HG03139 (cell line): ENCODE results near the gene MLF1.

ENCODE experiments used
- ATAC-seq: cut with Tn5 transposase; IDR thresholded peaks from one replicate; pipeline ENCODE4 v1.9.1; 2021; ENCODE audit not compliant: unreplicated experiment

MLF1 gene

DNA sequence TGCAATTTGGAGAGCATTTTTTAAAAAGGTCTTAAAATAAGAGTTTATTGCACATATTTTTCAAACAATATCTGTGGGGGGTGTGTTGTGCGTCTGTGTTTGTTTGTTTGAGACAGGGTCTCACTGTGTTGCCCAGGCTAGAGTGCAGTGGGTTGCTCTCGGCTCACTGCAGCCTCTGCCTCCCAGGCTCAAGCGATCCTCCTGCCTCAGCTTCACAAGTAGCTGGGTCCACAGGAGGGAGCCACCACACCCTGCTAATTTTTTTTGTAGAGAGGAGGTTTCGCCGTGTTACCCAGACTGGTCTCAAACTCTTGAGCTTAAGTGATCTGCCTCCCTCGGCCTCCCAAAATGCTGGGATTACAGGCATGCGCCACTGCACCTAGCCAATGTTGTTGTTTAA lies 2.7 kb downstream of the MLF1 start:
- ATAC-seq, result no peak

GRCh38 chr3:158574646-158575045 lies 3.7 kb downstream of the MLF1 start:
- no peak for ATAC-seq

- ATAC-seq, result no peak
These were observed 19.2 kb downstream of the MLF1 start for GRCh38 chr3:158590223-158590622.

DNA sequence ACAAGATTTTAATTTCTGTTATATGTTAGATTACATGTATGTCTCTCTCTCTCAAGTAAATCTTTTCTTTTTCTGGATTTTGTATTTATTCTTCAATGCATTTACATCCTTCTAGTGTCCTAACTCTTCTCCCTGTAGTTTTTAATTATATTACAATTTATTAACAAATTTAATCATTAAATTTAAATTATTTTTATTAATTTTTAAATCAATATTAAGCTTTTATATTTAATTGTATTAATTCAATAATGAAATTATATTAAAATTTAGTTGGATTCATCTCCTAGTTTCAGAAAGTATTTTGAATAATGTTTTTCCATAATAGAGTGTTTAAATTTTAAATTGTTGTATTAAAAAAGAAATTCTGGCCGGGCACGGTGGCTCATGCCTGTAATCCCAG lies 29.8 kb downstream of the MLF1 start:
- ATAC-seq, result no peak

- ATAC-seq, result no peak
These were observed 31.2 kb downstream of the MLF1 start for GRCh38 chr3:158602227-158602626.

DNA sequence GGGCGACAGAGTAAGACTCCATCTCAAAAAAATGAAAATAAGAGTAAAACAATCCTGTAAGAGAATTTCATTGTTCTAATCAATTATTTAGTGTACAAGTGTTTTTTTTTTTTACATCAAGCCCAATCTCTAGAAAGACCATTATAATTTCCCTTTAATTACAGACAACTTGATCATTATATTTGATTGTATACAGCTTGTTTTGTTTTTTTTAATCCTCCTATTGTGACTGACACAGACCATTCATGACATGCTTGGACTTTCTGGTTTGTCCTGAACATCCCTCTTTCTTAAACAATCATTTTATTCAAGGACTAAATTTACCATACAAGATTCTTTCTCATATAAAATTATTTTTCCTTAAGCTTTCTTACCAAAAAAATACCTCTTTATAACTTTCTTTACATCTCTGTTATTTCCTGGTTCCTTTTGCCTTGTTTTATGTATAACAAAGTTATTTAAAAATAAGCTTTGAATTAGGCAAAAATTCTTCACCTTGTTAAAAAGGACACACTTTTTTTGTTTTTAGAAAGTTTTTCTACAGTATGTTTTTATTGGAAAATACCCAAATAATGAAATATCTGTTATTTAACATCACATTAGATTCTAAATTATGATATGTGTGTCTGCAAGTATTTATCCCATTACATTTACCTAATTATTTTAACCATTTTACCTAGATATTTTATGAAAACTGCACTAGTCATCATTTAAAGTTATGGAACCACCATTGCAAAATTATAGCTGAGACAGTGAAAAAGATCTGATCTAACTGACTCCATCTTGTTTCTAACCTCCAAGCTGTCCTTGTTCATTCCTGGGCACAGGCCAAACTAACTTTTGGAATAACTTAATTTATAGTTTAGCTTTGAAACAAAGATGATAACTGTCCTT lies 47.2 kb downstream of the MLF1 start:
- ATAC-seq, result no peak

GRCh38 chr3:158625881-158626280 lies 54.9 kb downstream of the MLF1 start:
- ATAC-seq, result no peak

DNA sequence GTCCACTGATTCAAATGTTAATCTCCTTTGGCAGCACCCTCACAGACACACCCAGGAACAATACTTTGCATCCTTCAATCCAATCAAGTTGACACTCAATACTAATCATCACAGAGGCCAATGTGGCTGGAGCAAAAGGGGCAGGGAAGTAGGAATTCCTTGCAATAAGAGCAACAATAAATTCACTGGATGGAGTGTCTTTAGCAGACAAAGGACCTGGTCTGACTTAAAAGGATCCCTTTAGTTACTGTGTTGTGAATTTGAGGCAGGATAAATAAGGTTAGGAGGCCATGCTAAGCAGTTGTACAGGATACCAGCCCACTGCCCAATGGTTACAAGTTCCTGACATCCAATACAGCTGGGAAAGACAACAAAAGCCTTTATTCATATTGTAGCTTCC lies 61.0 kb downstream of the MLF1 start:
- no peak for ATAC-seq

DNA sequence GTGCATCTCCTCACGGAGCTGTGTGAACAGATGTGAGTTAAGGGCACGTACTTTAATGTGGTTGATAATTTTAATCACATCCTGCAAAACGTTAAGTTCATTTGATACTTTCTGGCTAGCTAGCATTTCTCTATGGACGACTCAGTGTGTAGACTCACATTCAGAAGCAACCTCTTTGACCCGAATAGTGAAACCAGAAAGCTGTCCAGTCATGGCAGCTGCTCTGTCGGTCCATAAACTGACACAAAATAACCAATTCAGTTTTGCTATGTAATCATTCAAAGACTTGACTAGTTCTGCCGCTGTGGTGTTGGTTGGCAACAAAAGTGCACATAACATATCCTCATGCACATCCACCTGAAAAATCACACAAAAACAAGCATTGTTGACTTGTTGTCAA lies 69.7 kb downstream of the MLF1 start:
- ATAC-seq, result no peak

DNA sequence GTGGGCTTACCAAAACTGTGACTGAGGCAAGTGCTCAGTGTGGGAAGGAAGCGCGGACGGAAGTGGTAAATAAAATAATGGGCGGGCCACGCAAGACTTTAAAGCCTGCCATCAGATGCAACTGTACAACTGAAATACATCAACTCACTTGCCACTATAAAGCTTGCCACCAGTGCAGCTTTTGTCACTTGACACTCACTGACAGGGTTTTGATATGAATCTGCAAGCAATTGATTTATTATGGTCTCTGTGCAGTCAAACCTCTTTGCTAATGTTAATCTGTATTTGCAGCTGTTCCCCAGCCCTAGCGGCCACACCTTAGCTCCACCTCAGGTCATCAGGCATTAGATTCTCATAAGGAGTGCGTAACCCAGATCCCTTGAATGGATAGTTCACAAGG lies 71.0 kb downstream of the MLF1 start:
- no peak for ATAC-seq

DNA sequence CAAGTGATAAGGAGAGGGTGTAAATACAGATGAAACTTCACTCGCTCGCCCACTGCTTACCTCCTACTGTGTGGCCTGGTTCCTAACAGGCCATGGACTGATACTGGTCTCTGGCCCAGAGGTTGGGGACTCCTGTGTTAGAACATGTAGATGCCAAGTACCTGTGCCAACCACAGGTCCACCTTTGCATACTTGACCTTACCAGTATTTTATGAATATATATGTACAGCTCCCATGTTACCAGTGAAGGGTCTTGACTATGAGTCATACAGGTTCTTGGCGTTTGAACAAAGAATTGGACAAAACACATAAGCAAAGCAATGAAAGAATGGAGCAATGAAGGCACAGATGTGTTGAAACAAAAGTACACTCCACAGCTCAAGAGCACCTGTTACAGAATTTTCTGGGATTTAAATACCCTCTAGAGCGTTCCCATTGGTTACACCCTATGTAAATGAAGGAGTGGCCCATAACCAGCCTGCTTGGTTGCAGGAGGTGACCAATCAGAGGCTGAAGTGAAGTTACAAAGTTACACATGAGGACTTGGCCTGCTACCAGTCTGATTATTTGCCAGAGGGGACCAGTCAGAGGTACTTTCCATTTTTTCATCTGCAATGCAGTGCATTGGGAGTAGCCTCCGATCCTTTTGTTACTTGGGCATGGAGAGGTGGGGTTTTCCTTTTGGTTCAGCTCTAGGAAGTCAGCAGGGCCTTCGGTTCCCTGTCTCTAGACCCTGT lies 71.6 kb downstream of the MLF1 start:
- no peak for ATAC-seq

DNA sequence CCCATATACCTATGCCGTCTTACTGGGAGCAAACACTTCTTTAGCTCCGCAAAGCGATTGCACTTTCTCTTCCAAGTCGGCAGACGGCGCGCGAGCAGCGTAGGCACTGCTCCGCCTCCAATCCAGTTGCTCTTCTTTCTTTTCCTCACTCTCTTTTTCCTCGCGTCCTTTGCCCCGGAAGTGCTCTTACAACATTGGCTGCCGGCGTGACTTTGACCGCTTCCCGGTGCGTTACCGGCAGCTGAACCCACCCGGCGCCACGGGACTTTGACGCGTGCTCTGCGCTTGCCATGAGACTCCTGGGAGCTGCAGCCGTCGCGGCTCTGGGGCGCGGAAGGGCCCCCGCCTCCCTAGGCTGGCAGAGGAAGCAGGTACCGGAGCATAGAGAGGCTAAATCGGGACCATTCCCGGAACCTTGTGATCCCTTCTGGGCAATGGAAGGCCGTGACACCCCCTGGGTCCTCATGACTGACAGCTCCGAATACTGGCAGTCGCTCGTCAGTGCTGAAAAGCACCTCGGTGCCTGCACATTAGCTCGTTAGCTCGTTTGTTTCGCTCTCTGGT lies 73.4 kb downstream of the MLF1 start, which contains the start of gene GFM1:
Gene GFM1, plus strand, starts transcription at position 183 of the 564 bp plus-strand sequence. Its CDS starts 108 bp downstream, at position 291.
- peak; percentile 99 for ATAC-seq

GRCh38 chr3:158649791-158650190 lies 78.8 kb downstream of the MLF1 start:
- no peak for ATAC-seq

GRCh38 chr3:158651192-158651591 lies 80.2 kb downstream of the MLF1 start:
- no peak for ATAC-seq

DNA sequence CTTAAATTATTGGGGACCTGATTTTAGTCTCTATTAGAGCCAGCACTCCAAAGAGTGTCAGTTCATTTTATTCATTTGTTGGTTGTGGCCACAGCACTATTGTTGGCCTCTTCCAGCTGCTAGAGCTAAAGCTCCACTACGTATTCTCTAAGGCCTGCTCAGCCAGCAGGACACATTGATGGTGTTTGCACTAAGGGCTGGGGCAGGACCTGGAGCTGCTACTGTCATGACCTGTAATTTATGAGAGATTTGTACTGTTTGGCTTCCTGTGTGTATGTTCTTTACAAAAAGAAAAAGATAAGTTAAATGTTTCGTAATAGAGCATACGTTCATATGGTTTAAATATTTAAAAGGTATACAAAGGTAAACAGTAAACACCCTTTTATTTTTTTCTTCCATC lies 81.5 kb downstream of the MLF1 start:
- ATAC-seq, result no peak
